WTC11 (cell line): ENCODE data around the gene NOX5.

ENCODE experiments used
- CREB1 ChIP-seq: sonication (generic); formaldehyde crosslinking; IDR thresholded peaks from 2 replicates; pipeline ENCODE4 v1.8.0; 2023; ENCODE audit warnings: mild to moderate bottlenecking, missing genetic modification reagents
- CTCF ChIP-seq: fragments of 200-600 bp; IDR thresholded peaks from 2 replicates; pipeline ENCODE4 v1.8.0; 2022; ENCODE audit warnings: antibody characterized with exemption
- FOXK1 ChIP-seq: sonication (generic); formaldehyde crosslinking; IDR thresholded peaks from 2 replicates; pipeline ENCODE4 v1.8.0; 2022; ENCODE audit warnings: mild to moderate bottlenecking, moderate library complexity, missing genetic modification reagents
- FOXP4 ChIP-seq: sonication (generic); formaldehyde crosslinking; IDR thresholded peaks from 2 replicates; pipeline ENCODE4 v1.8.0; 2022; ENCODE audit warnings: mild to moderate bottlenecking, missing genetic modification reagents
- HMGA2 ChIP-seq: fragments of 250-450 bp; sonication (Bioruptor Pico); IDR thresholded peaks from 2 replicates; pipeline ENCODE4 v1.4.0; 2021; ENCODE audit warnings: mild to moderate bottlenecking, moderate library complexity
- KAT7 ChIP-seq: sonication (generic); formaldehyde crosslinking; IDR thresholded peaks from 2 replicates; pipeline ENCODE4 v1.8.1; 2023; ENCODE audit warnings: missing genetic modification reagents, mild to moderate bottlenecking, borderline replicate concordance
- MAX ChIP-seq: sonication (generic); formaldehyde crosslinking; IDR thresholded peaks from 2 replicates; pipeline ENCODE4 v1.8.0; 2022; ENCODE audit warnings: mild to moderate bottlenecking, missing genetic modification reagents
- NR1H2 ChIP-seq: sonication (generic); formaldehyde crosslinking; IDR thresholded peaks from 2 replicates; pipeline ENCODE4 v1.9.0; 2021; ENCODE audit warnings: mild to moderate bottlenecking, moderate library complexity, missing genetic modification reagents
- STAT6 ChIP-seq: sonication (generic); formaldehyde crosslinking; conservative IDR thresholded peaks from 2 replicates; pipeline ENCODE4 v1.8.1; 2023; ENCODE audit warnings: mild to moderate bottlenecking, low read depth, missing genetic modification reagents, moderate library complexity
- TP53 ChIP-seq: sonication (generic); formaldehyde crosslinking; IDR thresholded peaks from 2 replicates; pipeline ENCODE4 v1.8.1; 2023; ENCODE audit warnings: mild to moderate bottlenecking, missing genetic modification reagents
- ZBTB43 ChIP-seq: sonication (generic); formaldehyde crosslinking; IDR thresholded peaks from 2 replicates; pipeline ENCODE4 v1.8.1; 2023; ENCODE audit warnings: mild to moderate bottlenecking, missing genetic modification reagents
- ZNF263 ChIP-seq: sonication (generic); formaldehyde crosslinking; IDR thresholded peaks from 2 replicates; pipeline ENCODE4 v1.8.1; 2022; ENCODE audit warnings: low read depth, mild to moderate bottlenecking, moderate library complexity, missing genetic modification reagents

- TF ChIP-seq FOXK1 (CRISPR knock-in tag) (no peak), CTCF (no peak), CREB1 (CRISPR knock-in tag) (no peak), MAX (CRISPR knock-in tag) (no peak), ZBTB43 (CRISPR knock-in tag) (no peak), NR1H2 (no peak), FOXP4 (no peak), ZNF263 (CRISPR knock-in tag) (no peak), TP53 (CRISPR knock-in tag) (no peak), HMGA2 (no peak), KAT7 (no peak), STAT6 (CRISPR knock-in tag) (no peak)
Measured at GRCh38 chr15:69037977-69038376, 23.5 kb downstream of the NOX5 start.
